HG02642 (cell line): Measurements from ENCODE around the gene HIPK2.

Source experiments
- ATAC-seq: cut with Tn5 transposase; IDR thresholded peaks from one replicate; pipeline ENCODE4 v1.9.1; 2021; ENCODE audit warnings: mild to moderate bottlenecking; ENCODE audit not compliant: unreplicated experiment, poor library complexity

The HIPK2 gene

GRCh38 chr7:139699640-139700504 is 77.9 kb downstream of the HIPK2 start:
- ATAC-seq: no peak

- ATAC-seq: no peak
Measured at GRCh38 chr7:139698844-139699243, 79.0 kb downstream of the HIPK2 start.

GRCh38 chr7:139698278-139698677 is 79.5 kb downstream of the HIPK2 start:
- ATAC-seq: no peak

GRCh38 chr7:139697056-139697455 is 80.7 kb downstream of the HIPK2 start:
- ATAC-seq: no peak

- no peak for ATAC-seq
Measured at GRCh38 chr7:139696552-139696951, 81.2 kb downstream of the HIPK2 start.

- ATAC-seq: no peak
Measured at GRCh38 chr7:139695588-139695987, 82.2 kb downstream of the HIPK2 start.

- ATAC-seq: no peak
Measured at GRCh38 chr7:139695051-139695450, 82.7 kb downstream of the HIPK2 start.

GRCh38 chr7:139694389-139694676 is 83.5 kb downstream of the HIPK2 start:
- ATAC-seq: no peak

- ATAC-seq: no peak
Measured at GRCh38 chr7:139693651-139694388, 84.0 kb downstream of the HIPK2 start.

- ATAC-seq: no peak
Measured at GRCh38 chr7:139692723-139693122, 85.1 kb downstream of the HIPK2 start.

- ATAC-seq: no peak
Measured at GRCh38 chr7:139691253-139691781, 86.5 kb downstream of the HIPK2 start.

- no peak for ATAC-seq
Measured at GRCh38 chr7:139687980-139688632, 89.7 kb downstream of the HIPK2 start.

- no peak for ATAC-seq
Measured at GRCh38 chr7:139687211-139687954, 90.4 kb downstream of the HIPK2 start.

GRCh38 chr7:139683137-139683921 is 94.5 kb downstream of the HIPK2 start:
- no peak for ATAC-seq

GRCh38 chr7:139682136-139683013 is 95.4 kb downstream of the HIPK2 start:
- peak; percentile 59 for ATAC-seq

GRCh38 chr7:139681812-139682135 is 96.0 kb downstream of the HIPK2 start:
- no peak for ATAC-seq

GRCh38 chr7:139681463-139681755 is 96.4 kb downstream of the HIPK2 start:
- no peak for ATAC-seq

- ATAC-seq: peak; percentile 50
Measured at GRCh38 chr7:139680676-139681462, 96.9 kb downstream of the HIPK2 start.
